ENCODE data around the gene CPT1A. TPM values are rescaled to one million over a fixed set of nuclear protein-coding genes. Genes with fewer than 3 reads are reported as not detected.

Gene CPT1A
- polyA plus RNA-seq, 1 of the 3 experiments (the other 2 are of a cell fraction) = 31.2 TPM

- Histone ChIP-seq H3K79me2 (ENCODE audit: insufficient read depth) (no peaks in the 10 kb centered on the region), H3K4me3 (ENCODE audit: low read depth in 2 of 2, low read length in 1 of 2) (no peak overlapping the region), H4K20me1 (ENCODE audit: insufficient read depth) (no peaks in the 10 kb centered on the region), H3K9ac (no peak overlapping the region), H3K27ac (ENCODE audit: low read depth in 2 of 2, low read length in 1 of 2) (no peak overlapping the region), H3K9me3 (no peaks in the 10 kb centered on the region), H3K4me1 (ENCODE audit: control insufficient read depth in 1 of 2, insufficient read depth in 2 of 2, low read depth in 1 of 2, low read length in 1 of 2) (no peaks in the 10 kb centered on the region), H3F3A (replicated peaks; ENCODE audit: insufficient read depth) (no peaks in the 10 kb centered on the region), H3K9me2 (no peaks in the 10 kb centered on the region), H3K4me2 (no peak overlapping the region), H2AFZ (ENCODE audit: low read depth) (no peak overlapping the region), H3K27me3 (ENCODE audit: insufficient read depth) (no peaks in the 10 kb centered on the region), H3K36me3 (replicated peaks in 1 of 2; ENCODE audit: control insufficient read depth in 1 of 2, insufficient read depth in 2 of 2, low read length in 1 of 2) (no peaks in the 10 kb centered on the region)
- no peak for TF ChIP-seq USF1 (IDR thresholded peaks at IDR 0.05; ENCODE audit: borderline replicate concordance, low read depth)
- no peak for TF ChIP-seq CHD2 (IDR thresholded peaks at IDR 0.05; ENCODE audit: low read length, partially characterized antibody)
- no peak for TF ChIP-seq REST (IDR thresholded peaks at IDR 0.05; ENCODE audit: low read depth, low read length)
- POLR2A ChIA-PET = no interaction called here
- no peak for DNase-seq
- 87% methylated on average over 9 of the region's 9 CpGs for WGBS (ENCODE audit: low lambda C conversion rate)
- CTCF ChIA-PET = no interaction called here
Observed at GRCh38 chr11:68870470-68870869, 28.8 kb upstream of the CPT1A start.

- no peaks in the 10 kb centered on the region for H4K20me1 ChIP-seq (ENCODE audit: insufficient read depth)
- H3K9me2 ChIP-seq = no peaks in the 10 kb centered on the region
- H3K27ac ChIP-seq (ENCODE audit: low read depth in 2 of 2, low read length in 1 of 2) = no peak overlapping the region
- H3K79me2 ChIP-seq (ENCODE audit: insufficient read depth) = no peaks in the 10 kb centered on the region
- POLR2A ChIA-PET = no interaction called here
- no peak overlapping the region for H3K4me3 ChIP-seq (ENCODE audit: low read depth in 2 of 2, low read length in 1 of 2)
- no peak for TF ChIP-seq SMC3 (IDR thresholded peaks at IDR 0.05; ENCODE audit: low read depth, low read length)
- no peak for TF ChIP-seq MEF2A (IDR thresholded peaks at IDR 0.05; ENCODE audit: borderline replicate concordance, low read depth)
- TF ChIP-seq ELF1 (IDR thresholded peaks at IDR 0.05) = no peak
- no peak for TF ChIP-seq CTCF (IDR thresholded peaks at IDR 0.05)
- TF ChIP-seq ZBTB33 (IDR thresholded peaks at IDR 0.05; ENCODE audit: borderline replicate concordance, low read depth) = no peak
- no peak for TF ChIP-seq RAD21 (IDR thresholded peaks at IDR 0.05; ENCODE audit: low read length)
- no peak for TF ChIP-seq REST (IDR thresholded peaks at IDR 0.05; ENCODE audit: low read depth, low read length)
- no peak for TF ChIP-seq MAX (IDR thresholded peaks at IDR 0.05; ENCODE audit: low read depth)
- no peak for TF ChIP-seq JUND (IDR thresholded peaks at IDR 0.05)
- no peak for TF ChIP-seq NRF1 (IDR thresholded peaks at IDR 0.05; ENCODE audit: low read depth, low read length)
- no peaks in the 10 kb centered on the region for H3K27me3 ChIP-seq (ENCODE audit: insufficient read depth)
- H2AFZ ChIP-seq (ENCODE audit: low read depth) = no peak overlapping the region
- H3F3A ChIP-seq (replicated peaks; ENCODE audit: insufficient read depth) = no peaks in the 10 kb centered on the region
- CTCF ChIA-PET = interaction anchor here (1.2 to 1.5 kb wide), 2 partner anchors 21 to 70 kb away, joined by 3 read pairs; no protein-coding TSS in a partner anchor
- H3K9me3 ChIP-seq = no peaks in the 10 kb centered on the region
- no peaks in the 10 kb centered on the region for H3K4me1 ChIP-seq (ENCODE audit: control insufficient read depth in 1 of 2, insufficient read depth in 2 of 2, low read depth in 1 of 2, low read length in 1 of 2)
- H3K4me2 ChIP-seq = no peak overlapping the region
- no peak overlapping the region for H3K9ac ChIP-seq
- WGBS (ENCODE audit: low lambda C conversion rate) = 88% methylated on average over 18 of the region's 18 CpGs
- H3K36me3 ChIP-seq (replicated peaks in 1 of 2; ENCODE audit: control insufficient read depth in 1 of 2, insufficient read depth in 2 of 2, low read length in 1 of 2) = no peaks in the 10 kb centered on the region
- no peak for DNase-seq
Observed at GRCh38 chr11:68868221-68868835, 26.6 kb upstream of the CPT1A start.

All from SK-N-SH (cell line).